ENCODE measurements around the gene TBATA. TPM values are rescaled to one million over a fixed set of nuclear protein-coding genes. Genes with fewer than 3 reads are reported as not detected.

TBATA gene
- total RNA-seq, 1 experiment from 2014 or later: not detected

GRCh38 chr10:70762441-70763175, 22.6 kb downstream of the TBATA start:
- DNase-seq (ENCODE audit: low read depth): no peak

DNA sequence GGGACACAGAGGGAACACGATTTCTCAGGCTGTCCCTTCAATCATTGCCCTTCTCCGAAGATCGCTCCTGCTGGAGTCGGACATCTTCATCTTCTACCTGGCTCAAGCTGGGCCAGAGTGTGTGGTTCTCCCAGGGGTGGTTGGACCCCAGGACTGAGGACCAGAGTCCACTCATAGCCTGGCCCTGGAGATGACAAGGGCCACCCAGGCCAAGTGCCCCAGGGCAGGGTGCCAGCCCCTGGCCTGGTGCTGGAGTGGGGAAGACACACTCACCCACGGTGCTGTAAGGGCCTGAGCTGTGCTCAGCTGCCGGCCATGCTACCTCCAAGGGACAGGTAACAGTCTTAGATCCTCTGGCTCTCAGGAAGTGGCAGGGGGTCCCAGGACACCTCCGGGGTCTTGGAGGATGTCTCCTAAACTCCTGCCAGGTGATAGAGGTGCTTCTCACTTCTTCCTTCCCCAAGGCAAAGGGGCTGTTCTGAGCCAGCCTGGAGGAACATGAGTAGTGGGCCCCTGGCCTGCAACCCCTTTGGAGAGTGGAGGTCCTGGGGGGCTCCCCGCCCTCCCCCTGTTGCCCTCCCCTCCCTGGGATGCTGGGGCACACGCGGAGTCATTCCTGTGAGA, 23.3 kb downstream of the TBATA start:
- no peak for DNase-seq (ENCODE audit: low read depth)

DNA sequence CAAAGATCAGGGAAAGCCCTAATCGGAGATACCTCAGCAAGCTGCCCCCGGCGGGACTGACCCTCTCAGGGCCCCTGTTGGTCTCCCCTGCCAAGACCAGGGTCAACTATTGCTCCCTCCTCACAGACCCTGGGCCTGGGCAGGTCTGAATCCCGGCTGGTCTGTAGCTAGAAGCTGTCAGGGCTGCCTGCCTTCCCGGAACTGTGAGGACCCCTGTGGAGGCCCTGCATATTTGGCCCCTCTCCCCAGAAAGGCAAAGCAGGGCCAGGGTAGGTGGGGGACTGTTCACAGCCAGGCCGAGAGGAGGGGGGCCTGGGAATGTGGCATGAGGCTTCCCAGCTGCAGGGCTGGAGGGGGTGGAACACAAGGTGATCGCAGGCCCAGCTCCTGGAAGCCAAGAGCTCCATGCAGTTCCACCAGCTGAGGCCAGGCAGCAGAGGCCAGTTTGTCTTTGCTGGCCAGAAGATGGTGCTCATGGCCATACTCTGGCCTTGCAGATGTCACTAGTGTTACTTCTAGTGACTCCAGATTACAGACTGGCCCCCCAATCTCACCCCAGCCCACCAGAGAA, 24.1 kb downstream of the TBATA start:
- no peak for DNase-seq (ENCODE audit: low read depth)

- DNase-seq (ENCODE audit: low read depth): no peak
These were observed 24.8 kb downstream of the TBATA start for GRCh38 chr10:70760271-70760787.

DNA sequence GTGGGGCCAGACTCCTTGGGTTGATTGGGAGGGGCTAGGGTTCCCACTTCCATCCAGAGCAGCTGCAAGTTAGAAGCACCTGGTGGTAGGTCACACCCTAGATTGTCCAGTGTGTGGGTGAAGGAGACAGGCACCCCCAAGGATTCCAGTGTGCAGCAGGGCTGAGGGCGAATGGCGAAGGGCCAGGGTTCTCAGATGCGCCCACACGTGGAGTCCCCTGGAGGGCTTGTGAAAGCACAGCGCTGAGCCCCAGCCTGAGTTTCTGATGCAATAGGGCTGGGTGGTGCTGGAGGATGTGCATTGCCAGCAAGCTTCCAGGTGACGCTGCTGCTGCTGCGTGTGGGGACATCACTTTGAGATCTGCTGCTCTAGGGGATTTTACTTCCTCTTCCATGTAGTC, 25.4 kb downstream of the TBATA start:
- DNase-seq (ENCODE audit: low read depth): no peak

- DNase-seq (ENCODE audit: low read depth): peak; percentile 63
These were observed 26.2 kb downstream of the TBATA start for GRCh38 chr10:70758757-70759514.

DNA sequence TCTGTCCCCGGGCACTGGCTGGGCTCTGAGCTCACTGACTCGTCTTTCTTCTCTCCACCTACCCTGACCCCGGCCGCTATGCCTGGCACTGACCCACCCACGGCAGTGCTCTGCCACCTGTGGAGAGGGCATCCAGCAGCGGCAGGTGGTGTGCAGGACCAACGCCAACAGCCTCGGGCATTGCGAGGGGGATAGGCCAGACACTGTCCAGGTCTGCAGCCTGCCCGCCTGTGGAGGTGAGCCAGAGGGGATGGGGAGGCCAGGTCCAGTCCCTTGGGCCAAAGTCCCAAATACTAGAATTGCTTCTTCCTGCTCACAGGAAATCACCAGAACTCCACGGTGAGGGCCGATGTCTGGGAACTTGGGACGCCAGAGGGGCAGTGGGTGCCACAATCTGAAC, 27.3 kb downstream of the TBATA start:
- DNase-seq (ENCODE audit: low read depth): no peak

DNA sequence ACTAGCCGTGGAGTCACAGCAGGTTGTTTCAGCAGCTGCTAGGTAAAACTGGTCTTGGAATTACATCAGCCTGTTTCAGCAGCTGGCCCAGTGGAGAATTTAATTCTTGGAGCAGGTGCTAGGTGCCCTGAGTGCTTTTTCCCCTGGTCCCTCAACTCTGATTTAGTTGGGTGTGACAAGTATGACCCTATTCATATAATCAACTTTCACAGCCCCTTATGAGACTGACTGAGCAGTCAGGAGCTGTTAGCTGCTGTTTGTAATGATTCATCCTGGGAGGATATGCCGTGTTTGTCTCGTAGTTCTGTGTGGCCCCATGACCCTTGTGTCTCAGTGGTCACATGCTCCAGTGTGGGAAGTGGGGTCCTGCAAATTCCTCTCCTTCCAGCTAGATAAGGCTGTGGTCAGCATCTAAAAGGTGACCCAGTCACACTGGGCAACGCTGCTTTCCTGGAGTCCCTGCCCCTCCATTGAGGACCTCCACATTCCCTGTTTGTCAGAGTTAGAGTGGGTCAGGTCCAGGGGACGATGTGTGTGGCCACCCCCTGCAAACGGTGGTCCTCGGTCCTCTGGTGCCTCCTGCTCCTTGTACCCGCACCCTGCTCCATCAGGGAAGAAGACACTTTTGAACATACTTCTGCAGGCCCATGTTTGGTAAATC, 28.3 kb downstream of the TBATA start:
- no peak for DNase-seq (ENCODE audit: low read depth)

- no peak for DNase-seq (ENCODE audit: low read depth)
These were observed 31.1 kb downstream of the TBATA start for GRCh38 chr10:70753841-70754621.

DNA sequence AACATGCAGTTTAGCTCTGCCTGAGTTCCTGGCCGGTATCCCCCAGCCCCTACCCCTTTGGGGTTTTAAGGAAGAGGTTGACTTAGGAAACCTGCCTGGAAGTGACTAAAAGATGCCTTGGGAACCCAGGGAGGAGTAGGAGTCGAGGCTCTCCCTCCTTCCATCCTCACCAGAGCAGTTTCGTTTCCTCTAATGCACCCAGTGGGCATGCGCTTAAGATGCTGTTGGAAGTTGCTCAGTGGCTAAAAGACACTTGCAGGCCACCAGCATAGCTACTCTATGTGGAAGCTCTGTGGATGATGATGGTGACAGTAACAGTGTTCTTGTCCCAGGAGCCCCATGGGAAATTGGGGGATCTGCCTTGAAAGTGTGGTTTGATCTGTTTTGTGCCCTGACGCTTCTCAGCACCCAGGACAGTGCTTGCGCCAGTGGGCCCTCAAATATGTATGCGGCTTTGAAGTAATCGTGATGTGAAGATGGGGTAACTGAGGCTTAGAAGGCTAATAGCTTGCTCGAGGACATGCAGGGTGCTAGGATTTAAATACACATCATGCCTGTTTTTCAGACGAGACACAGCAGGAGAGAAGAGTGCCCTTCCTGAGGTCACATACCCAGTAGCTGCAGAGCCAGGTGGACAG, 32.0 kb downstream of the TBATA start:
- no peak for DNase-seq (ENCODE audit: low read depth)

DNA sequence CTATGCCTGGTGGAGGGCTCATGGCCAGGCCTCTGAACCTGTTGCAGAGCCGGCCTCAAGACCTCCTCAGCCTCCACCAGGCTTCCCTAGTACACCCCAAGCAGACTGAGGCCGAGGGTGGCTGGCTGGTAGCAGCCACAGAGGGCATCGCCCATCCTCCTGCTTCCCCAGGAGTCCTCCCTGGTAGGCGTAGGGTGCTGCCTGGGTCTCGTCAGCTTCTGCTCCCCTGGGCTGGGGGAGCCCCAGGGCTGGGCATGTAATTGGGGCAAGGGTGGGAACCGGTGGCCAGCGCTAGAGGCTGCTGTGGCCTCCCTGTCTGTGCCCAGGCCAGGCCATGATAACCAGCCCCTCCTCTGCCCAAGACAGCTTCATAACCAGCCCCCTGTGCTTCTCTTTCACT, 32.6 kb downstream of the TBATA start:
- no peak for DNase-seq (ENCODE audit: low read depth)

- DNase-seq (ENCODE audit: low read depth): no peak
These were observed 33.2 kb downstream of the TBATA start for GRCh38 chr10:70751991-70752390.

DNA sequence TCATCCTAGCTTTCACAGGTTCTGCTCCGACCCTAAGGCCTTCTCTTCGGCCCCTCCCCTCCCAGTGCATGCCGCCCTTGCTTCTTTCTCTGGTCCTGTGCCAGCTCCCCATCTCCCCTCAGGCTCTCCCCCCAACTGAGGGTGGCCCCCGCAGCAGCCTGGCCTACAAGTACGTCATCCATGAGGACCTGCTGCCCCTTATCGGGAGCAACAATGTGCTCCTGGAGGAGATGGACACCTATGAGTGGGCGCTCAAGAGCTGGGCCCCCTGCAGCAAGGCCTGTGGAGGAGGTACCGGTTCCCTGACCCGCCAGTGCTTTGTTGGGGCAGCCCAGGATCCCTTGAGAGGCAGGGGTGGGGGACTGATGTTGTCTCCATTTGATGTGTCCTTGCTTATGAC, 33.8 kb downstream of the TBATA start:
- no peak for DNase-seq (ENCODE audit: low read depth)

- no peak for DNase-seq (ENCODE audit: low read depth)
These were observed 34.9 kb downstream of the TBATA start for GRCh38 chr10:70750156-70750703.

GRCh38 chr10:70749756-70750155, 35.4 kb downstream of the TBATA start:
- DNase-seq (ENCODE audit: low read depth): no peak

- no peak for DNase-seq (ENCODE audit: low read depth)
These were observed 36.2 kb downstream of the TBATA start for GRCh38 chr10:70748801-70749573.

GRCh38 chr10:70748305-70748704, 36.9 kb downstream of the TBATA start:
- DNase-seq (ENCODE audit: low read depth): no peak

- no peak for DNase-seq (ENCODE audit: low read depth)
These were observed 37.8 kb downstream of the TBATA start for GRCh38 chr10:70747192-70747965.
